Measurements from ENCODE around the gene HARBI1.

- no peak for TF ChIP-seq POLR2AphosphoS5 (IDR thresholded peaks at IDR 0.05; ENCODE audit: borderline replicate concordance, low read depth, low read length)
- no peak for TF ChIP-seq FOXP2 (optimal IDR thresholded peaks at IDR 0.05; ENCODE audit: control extremely low read depth, extremely low read length, insufficient read depth)
These were observed 63.2 kb downstream of the HARBI1 start for GRCh38 chr11:46553814-46554212.
